Rectal smooth muscle tissue (tissue), 1 donor: ENCODE data around the gene ASCC2.

Source experiments
- H3K27ac ChIP-seq: one replicate; pipeline ENCODE4 v1.7.0; 2013; ENCODE audit warnings: low read depth, low read length, inconsistent platforms
- H3K27me3 ChIP-seq: one replicate; pipeline ENCODE4 v1.7.0; 2013; ENCODE audit warnings: low read length; ENCODE audit not compliant: control insufficient read depth, insufficient read depth
- H3K36me3 ChIP-seq: one replicate; pipeline ENCODE4 v1.7.0; 2013; ENCODE audit warnings: low read length; ENCODE audit not compliant: control insufficient read depth, insufficient read depth
- H3K4me1 ChIP-seq: one replicate; pipeline ENCODE4 v1.7.0; 2013; ENCODE audit warnings: low read length; ENCODE audit not compliant: control insufficient read depth, insufficient read depth
- H3K4me3 ChIP-seq: one replicate; pipeline ENCODE4 v1.7.0; 2013; ENCODE audit warnings: low read length
- H3K9ac ChIP-seq: one replicate; pipeline ENCODE4 v1.7.0; 2013; ENCODE audit warnings: low read length

ASCC2 gene

GRCh38 chr22:29740216-29740615 lies 97.9 kb downstream of the ASCC2 start:
- no peaks in the 10 kb centered on the region for H3K4me1 ChIP-seq
- peaks cover 11% of the 10 kb centered on the region for H3K36me3 ChIP-seq
- no peaks in the 10 kb centered on the region for H3K27me3 ChIP-seq
- no peak overlapping the region for H3K27ac ChIP-seq
- H3K4me3 ChIP-seq, result no peak overlapping the region
- no peak overlapping the region for H3K9ac ChIP-seq

- no peak overlapping the region for H3K4me3 ChIP-seq
- H3K36me3 ChIP-seq, result peaks cover 11% of the 10 kb centered on the region
- H3K4me1 ChIP-seq, result no peaks in the 10 kb centered on the region
- no peaks in the 10 kb centered on the region for H3K27me3 ChIP-seq
- H3K9ac ChIP-seq, result no peak overlapping the region
- H3K27ac ChIP-seq, result no peak overlapping the region
Observed at GRCh38 chr22:29739346-29739875, 98.7 kb downstream of the ASCC2 start.
